Astrocyte of the cerebellum (primary cell): ENCODE data around the gene CDK11B.
"Not testable (repeated sequence)": the region's sequence is repeated elsewhere in the genome, so short reads cannot be mapped to it uniquely, and the experiment has no call there.

Experiments
- DNase-seq: peaks from one replicate; pipeline ENCODE4 v3.0.0-alpha.2; 2011; ENCODE audit warnings: low read depth
- H3K4me3 ChIP-seq: 2 replicates; pipeline ENCODE4 v1.5.1; 2011; ENCODE audit warnings: mild to moderate bottlenecking, low read depth, low read length, moderate library complexity
- CTCF ChIP-seq: IDR thresholded peaks from 2 replicates; pipeline ENCODE4 v1.5.1; 2012; ENCODE audit warnings: low read length, low read depth, moderate library complexity, mild to moderate bottlenecking; ENCODE audit errors: missing control alignments
- in situ Hi-C: cut with HindIII; loops from 2 replicates; pipeline ENCODE4 v1.10.0; 2017; ENCODE audit warnings: low sequenced_read_pairs

CDK11B gene

GRCh38 chr1:1597275-1597930 lies 61.4 kb downstream of the CDK11B start:
- peak; percentile 49 for TF ChIP-seq CTCF
- no peak for DNase-seq
- in situ Hi-C loops: no loop called here
- H3K4me3 ChIP-seq: no peak overlapping the region

GRCh38 chr1:1596493-1597274 lies 62.1 kb downstream of the CDK11B start:
- in situ Hi-C loops: no loop called here
- no peak overlapping the region for H3K4me3 ChIP-seq
- no peak for DNase-seq
- TF ChIP-seq CTCF: no peak

GRCh38 chr1:1595341-1595740 lies 63.5 kb downstream of the CDK11B start:
- in situ Hi-C loops, H3K4me3 ChIP-seq, DNase-seq: not testable (repeated sequence)

- no peak for DNase-seq
- no peak for TF ChIP-seq CTCF
- in situ Hi-C loops: no loop called here
- no peak overlapping the region for H3K4me3 ChIP-seq
Measured at GRCh38 chr1:1594602-1595260, 64.1 kb downstream of the CDK11B start.

- DNase-seq: no peak
- in situ Hi-C loops: no loop called here
- no peak for TF ChIP-seq CTCF
- H3K4me3 ChIP-seq: no peak overlapping the region
Measured at GRCh38 chr1:1593834-1594601, 64.8 kb downstream of the CDK11B start.

GRCh38 chr1:1591452-1591851 lies 67.4 kb downstream of the CDK11B start:
- in situ Hi-C loops: no loop called here
- H3K4me3 ChIP-seq: no peak overlapping the region
- no peak for DNase-seq
- TF ChIP-seq CTCF: no peak
